Memory B cell (primary cell): ENCODE results near the gene MT4.
A peak's percentile ranks its signal among the peaks of the same experiment; 100 is the strongest.

Source experiments
- ATAC-seq: fragments of 150-1000 bp; cut with Tn5 transposase; 2 replicates; pipeline ENCODE4 v1.10.0; 2021; ENCODE audit warnings: low read depth, mild to moderate bottlenecking, moderate library complexity
- DNase-seq, 2 donors: peaks; one replicate each; pipeline ENCODE4 v3.0.0; 2022; ENCODE audit warnings: low spot score in 2 of 2
- H3K27ac Mint-ChIP-seq: one replicate; pipeline ENCODE4 v1.8.0; 2022; ENCODE audit warnings: mild to moderate bottlenecking, moderate library complexity, mixed read lengths
- H3K27me3 Mint-ChIP-seq: one replicate; pipeline ENCODE4 v1.8.0; 2022; ENCODE audit warnings: mixed read lengths
- H3K36me3 Mint-ChIP-seq: one replicate; pipeline ENCODE4 v1.8.0; 2022; ENCODE audit warnings: mild to moderate bottlenecking, mixed read lengths
- H3K4me1 Mint-ChIP-seq: one replicate; pipeline ENCODE4 v1.8.0; 2022; ENCODE audit warnings: mixed read lengths
- H3K4me3 Mint-ChIP-seq: one replicate; pipeline ENCODE4 v1.8.0; 2022; ENCODE audit warnings: mild to moderate bottlenecking, moderate library complexity, mixed read lengths
- H3K9me3 Mint-ChIP-seq: one replicate; pipeline ENCODE4 v1.8.0; 2022; ENCODE audit warnings: mixed read lengths

The MT4 gene

DNA sequence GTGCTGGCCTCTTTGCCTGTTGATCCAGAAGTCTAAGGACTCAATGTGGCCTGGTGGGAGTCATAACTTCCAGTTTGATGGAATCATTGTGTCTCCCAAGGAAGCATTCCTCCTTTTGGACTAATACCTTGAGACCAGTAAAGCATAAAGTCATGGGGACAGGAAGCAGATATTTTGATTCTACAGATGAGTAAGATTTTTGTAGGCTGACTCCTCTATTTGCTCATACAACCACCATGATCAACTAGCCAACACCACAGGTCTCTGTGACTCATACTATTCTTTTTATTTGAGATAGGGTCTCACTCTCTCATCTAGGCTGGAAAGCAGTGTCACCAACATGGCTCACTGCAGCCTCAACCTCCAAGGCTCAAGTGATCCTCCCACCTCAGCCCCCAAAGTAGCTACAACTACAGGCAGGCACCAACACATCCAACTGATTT, 49.7 kb downstream of the MT4 start:
- Mint-ChIP-seq H3K9me3 (no peaks in the 10 kb centered on the region), H3K27me3 (peaks cover 9% of the 10 kb centered on the region), H3K27ac (no peak overlapping the region), H3K4me1 (peaks cover 20% of the 10 kb centered on the region), H3K36me3 (no peaks in the 10 kb centered on the region), H3K4me3 (no peak overlapping the region)
- ATAC-seq (no peak), DNase-seq (no peak)

DNA sequence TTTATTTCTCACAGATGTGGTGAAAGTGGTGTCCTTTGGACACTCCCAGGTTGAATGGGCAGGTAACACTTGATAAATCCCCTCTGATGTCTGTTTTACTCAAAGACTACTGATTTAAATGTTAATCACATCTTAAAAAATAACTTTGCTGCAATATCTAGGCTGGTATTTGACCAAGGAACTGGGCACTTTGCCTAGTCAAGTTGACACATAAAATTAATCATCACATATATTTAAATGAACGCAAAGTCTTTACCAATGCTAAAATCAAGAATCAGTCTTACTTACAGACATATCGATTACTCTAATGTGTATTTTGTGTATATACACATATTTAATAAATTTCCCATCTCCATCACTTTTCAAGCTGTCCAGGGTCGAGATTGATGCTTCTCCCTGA, 50.5 kb downstream of the MT4 start:
- Mint-ChIP-seq H3K4me3 (no peak overlapping the region), H3K27ac (no peak overlapping the region), H3K27me3 (peaks cover 10% of the 10 kb centered on the region), H3K36me3 (no peaks in the 10 kb centered on the region), H3K9me3 (no peaks in the 10 kb centered on the region), H3K4me1 (peaks cover 16% of the 10 kb centered on the region)
- DNase-seq, result no peak
- ATAC-seq, result no peak

DNA sequence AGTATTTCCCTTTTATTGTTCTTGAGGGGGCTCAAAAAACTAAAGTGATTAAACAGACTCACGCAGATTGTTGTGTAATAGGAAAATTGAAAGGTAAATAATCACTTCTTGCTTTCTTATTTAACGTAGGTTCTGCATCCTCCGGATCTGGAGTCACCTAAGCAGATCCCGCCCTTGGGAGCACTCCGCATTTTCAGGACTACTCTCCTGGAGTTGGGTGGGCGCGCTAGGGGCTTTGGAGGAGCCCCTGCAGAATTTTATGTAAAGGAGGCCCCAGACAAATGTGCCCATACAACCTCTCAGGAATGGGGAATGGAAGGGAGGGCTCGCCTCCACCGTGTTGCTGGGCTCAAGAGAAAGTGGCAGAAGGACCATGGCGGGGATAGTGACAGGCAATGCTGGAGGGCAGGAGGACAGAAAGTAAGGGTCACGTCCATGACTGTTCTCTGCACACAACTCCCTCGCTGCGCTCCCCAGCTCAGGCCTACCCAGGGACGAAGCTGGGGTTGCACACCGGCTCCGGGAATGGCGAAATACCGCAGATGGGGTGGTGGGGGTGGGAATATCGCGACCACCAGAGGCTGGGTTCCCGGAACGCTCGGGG, 51.8 kb downstream of the MT4 start:
- H3K4me3 Mint-ChIP-seq, result peak overlapping the region; percentile 64
- H3K27me3 Mint-ChIP-seq, result peaks cover 12% of the 10 kb centered on the region
- H3K36me3 Mint-ChIP-seq, result no peaks in the 10 kb centered on the region
- ATAC-seq (no peak), DNase-seq (no peak)
- H3K9me3 Mint-ChIP-seq, result no peaks in the 10 kb centered on the region
- no peak overlapping the region for H3K27ac Mint-ChIP-seq
- peaks cover 6% of the 10 kb centered on the region for H3K4me1 Mint-ChIP-seq

DNA sequence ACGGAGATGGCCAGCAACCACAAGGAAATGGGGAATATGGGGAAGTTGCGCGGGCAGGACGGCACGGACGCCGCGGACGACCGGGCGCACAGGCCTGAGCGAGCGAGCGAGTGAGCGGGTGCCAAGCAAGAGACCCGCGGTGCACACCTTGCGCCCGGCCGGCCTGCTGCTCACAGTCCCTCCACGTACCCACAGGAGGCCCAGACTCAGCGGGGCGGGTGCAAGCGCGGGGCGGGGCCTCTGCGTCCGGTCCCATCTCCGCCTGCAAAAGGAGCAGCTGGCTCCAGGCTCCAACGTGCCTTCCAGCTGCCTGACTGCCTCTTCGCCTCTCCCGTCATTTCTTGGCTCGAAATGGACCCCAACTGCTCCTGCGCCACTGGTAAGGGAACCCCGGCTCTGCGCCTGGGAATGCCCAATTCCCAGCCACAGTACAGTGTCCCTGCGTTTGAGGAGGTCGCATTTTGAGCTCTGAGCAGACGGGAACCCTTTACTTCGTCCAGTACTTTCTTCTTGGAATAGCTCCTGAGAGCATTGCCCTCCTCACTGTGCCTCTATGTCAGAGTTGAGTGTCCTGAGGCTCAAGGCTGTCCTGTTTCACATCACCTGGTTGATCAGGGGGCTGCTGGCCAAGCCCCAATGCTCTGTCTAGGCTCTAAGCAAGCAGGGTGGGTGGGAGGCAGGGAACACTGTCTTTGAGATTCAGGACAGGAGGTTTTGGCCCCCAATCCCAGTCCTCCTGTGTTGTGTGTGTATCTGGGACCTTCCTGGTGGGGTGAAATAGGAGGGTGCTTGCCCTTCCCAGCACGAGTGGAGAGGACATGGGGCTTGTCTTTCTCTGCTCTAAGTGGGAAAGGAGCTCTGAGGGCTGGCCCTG, 52.6 kb downstream of the MT4 start:
- Mint-ChIP-seq H3K27ac (no peak overlapping the region), H3K36me3 (no peaks in the 10 kb centered on the region), H3K4me1 (peaks cover 6% of the 10 kb centered on the region), H3K4me3 (peak overlapping the region; percentile 66), H3K27me3 (peaks cover 12% of the 10 kb centered on the region), H3K9me3 (no peaks in the 10 kb centered on the region)
- DNase-seq (no peak), ATAC-seq (peak; percentile 27)

DNA sequence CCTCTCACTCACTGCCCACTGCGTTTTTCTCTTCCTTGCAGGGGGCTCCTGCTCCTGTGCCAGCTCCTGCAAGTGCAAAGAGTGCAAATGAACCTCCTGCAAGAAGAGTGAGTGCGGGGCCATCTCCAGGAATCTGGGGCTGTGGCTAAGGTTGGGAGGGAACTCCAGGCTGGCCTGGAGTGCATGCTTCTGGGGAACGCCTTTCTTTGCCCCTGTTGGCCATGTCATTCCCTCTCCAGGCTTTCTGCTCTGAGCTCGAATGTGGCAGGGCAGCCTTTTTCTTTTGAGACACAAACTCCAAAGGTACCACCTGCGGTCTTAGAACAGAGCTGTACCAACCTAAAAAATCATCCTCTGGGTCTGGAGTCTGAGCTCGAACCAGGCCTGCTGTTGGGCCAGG, 53.3 kb downstream of the MT4 start:
- H3K4me3 Mint-ChIP-seq, result no peak overlapping the region
- no peaks in the 10 kb centered on the region for H3K9me3 Mint-ChIP-seq
- no peak overlapping the region for H3K27ac Mint-ChIP-seq
- H3K36me3 Mint-ChIP-seq, result no peaks in the 10 kb centered on the region
- peaks cover 12% of the 10 kb centered on the region for H3K27me3 Mint-ChIP-seq
- DNase-seq, result no peak
- no peak for ATAC-seq
- peaks cover 6% of the 10 kb centered on the region for H3K4me1 Mint-ChIP-seq
